GM21367 (cell line): ENCODE data around the gene IQSEC3.
"Not testable (repeated sequence)": the region's sequence is repeated elsewhere in the genome, so short reads cannot be mapped to it uniquely, and the experiment has no call there.

Experiments used
- ATAC-seq: cut with Tn5 transposase; IDR thresholded peaks from one replicate; pipeline ENCODE4 v1.9.1; 2021; ENCODE audit not compliant: unreplicated experiment

Gene IQSEC3

GRCh38 chr12:52902-53734 lies 13.4 kb upstream of the IQSEC3 start:
- ATAC-seq: not testable (repeated sequence)

GRCh38 chr12:53735-54730 lies 12.5 kb upstream of the IQSEC3 start:
- no peak for ATAC-seq

- no peak for ATAC-seq
These were observed 11.6 kb upstream of the IQSEC3 start for GRCh38 chr12:54750-55535.

- ATAC-seq: no peak
These were observed 9.8 kb upstream of the IQSEC3 start for GRCh38 chr12:56683-57346.

- ATAC-seq: no peak
These were observed 9.0 kb upstream of the IQSEC3 start for GRCh38 chr12:57539-57938.

- no peak for ATAC-seq
These were observed 7.7 kb upstream of the IQSEC3 start for GRCh38 chr12:58832-59231.

GRCh38 chr12:61845-62244 lies 4.7 kb upstream of the IQSEC3 start:
- not testable (repeated sequence) for ATAC-seq

GRCh38 chr12:65491-66063 lies 990 bp upstream of the IQSEC3 start:
- not testable (repeated sequence) for ATAC-seq

- not testable (repeated sequence) for ATAC-seq
These were observed 376 bp downstream of the IQSEC3 start for GRCh38 chr12:66782-67504.

- not testable (repeated sequence) for ATAC-seq
These were observed 3.1 kb downstream of the IQSEC3 start for GRCh38 chr12:69677-70076.

- not testable (repeated sequence) for ATAC-seq
These were observed 4.0 kb downstream of the IQSEC3 start for GRCh38 chr12:70541-70940.

GRCh38 chr12:72018-72417 lies 5.5 kb downstream of the IQSEC3 start:
- ATAC-seq: not testable (repeated sequence)

- not testable (repeated sequence) for ATAC-seq
These were observed 8.0 kb downstream of the IQSEC3 start for GRCh38 chr12:74420-75190.

GRCh38 chr12:75541-75940 lies 9.0 kb downstream of the IQSEC3 start:
- not testable (repeated sequence) for ATAC-seq

- ATAC-seq: not testable (repeated sequence)
These were observed 9.5 kb downstream of the IQSEC3 start for GRCh38 chr12:76102-76501.

GRCh38 chr12:76551-76950 lies 10.0 kb downstream of the IQSEC3 start:
- not testable (repeated sequence) for ATAC-seq

GRCh38 chr12:77101-77719 lies 10.6 kb downstream of the IQSEC3 start:
- ATAC-seq: not testable (repeated sequence)

GRCh38 chr12:77769-78383 lies 11.3 kb downstream of the IQSEC3 start:
- not testable (repeated sequence) for ATAC-seq
